Measurements from ENCODE around the gene ACTL7A.

DNA sequence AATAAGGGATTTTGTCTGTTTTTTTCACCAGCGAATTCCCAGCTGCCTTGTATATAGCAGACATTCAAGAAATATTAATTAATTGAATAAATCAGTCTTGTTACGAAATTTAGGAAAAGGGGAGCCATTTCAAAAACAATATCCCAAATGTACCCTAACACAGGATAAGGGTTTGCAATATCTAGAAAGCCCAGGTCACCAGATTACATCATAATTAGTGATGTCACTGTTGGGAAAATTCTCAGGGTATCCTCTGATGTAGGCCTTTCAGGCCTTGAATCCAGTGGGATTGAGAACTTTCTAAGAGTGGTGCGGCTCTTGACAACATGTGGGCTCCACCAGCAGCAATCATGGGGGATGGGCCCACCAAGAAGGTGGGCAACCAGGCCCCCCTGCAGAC is at the start of gene ACTL7A:
- TF ChIP-seq CTCF (IDR thresholded peaks at IDR 0.05) (no peak), EP300 (IDR thresholded peaks at IDR 0.05) (no peak), POLR2A (IDR thresholded peaks at IDR 0.05) (no peak)
